ENCODE measurements around the gene LTB. TPM values are rescaled to one million over a fixed set of nuclear protein-coding genes. Genes with fewer than 3 reads are reported as not detected.
"Not testable (repeated sequence)": the region's sequence is repeated elsewhere in the genome, so short reads cannot be mapped to it uniquely, and the experiment has no call there.

Gene LTB
- total and polyA plus RNA-seq, 2 donors, result 128 to 337 TPM

- peak in 1 of 9 donors; percentile 47 for DNase-seq (ENCODE audit: low read depth in 6 of 9, low spot score in 9 of 9)
- Histone ChIP-seq H3K36me3 (ENCODE audit: control insufficient read depth in 2 of 2, insufficient read depth in 2 of 2, low read length in 1 of 2) (peaks cover 0 to 3% of the 10 kb centered on the region in 2 donors), H3K4me1 (ENCODE audit: control insufficient read depth in 2 of 2, insufficient read depth in 2 of 2, low read length in 2 of 2) (peaks cover 21 to 49% of the 10 kb centered on the region in 2 donors), H3K9me3 (ENCODE audit: control insufficient read depth in 2 of 2, insufficient read depth in 1 of 2, low read length in 1 of 2) (peaks cover 0 to 3% of the 10 kb centered on the region in 2 donors), H3K4me3 (ENCODE audit: low read length in 2 of 2) (peak within 1 kb of the TSS; percentile 45 to 71), H3K27me3 (ENCODE audit: control insufficient read depth in 2 of 2, insufficient read depth in 1 of 2, low read length in 1 of 2) (no peaks in the 10 kb centered on the region), H3K27ac (ENCODE audit: low read depth in 1 of 2, low read length in 1 of 2) (peak within 1 kb of the TSS; percentile 77 to 85)
- 45% methylated on average over 6 of the region's 6 CpGs for WGBS
Measured at GRCh38 chr6:31614684-31615578, 32.7 kb upstream of the LTB start, which contains the start of gene AIF1. TSS of gene AIF1 (plus strand) at chr6:31615234. CDS start at chr6:31615330, 96 bp downstream.

- no peak overlapping the region for H3K4me3 ChIP-seq (ENCODE audit: low read length in 2 of 2)
Measured at GRCh38 chr6:31614075-31614619, 31.9 kb upstream of the LTB start.

GRCh38 chr6:31610968-31611367 is 28.7 kb upstream of the LTB start:
- Histone ChIP-seq H3K4me3 (ENCODE audit: low read length in 2 of 2) (no peak overlapping the region), H3K27ac (ENCODE audit: low read depth in 1 of 2, low read length in 1 of 2) (no peak overlapping the region), H3K9me3 (ENCODE audit: control insufficient read depth in 2 of 2, insufficient read depth in 1 of 2, low read length in 1 of 2) (no peaks in the 10 kb centered on the region), H3K36me3 (ENCODE audit: control insufficient read depth in 2 of 2, insufficient read depth in 2 of 2, low read length in 1 of 2) (no peaks in the 10 kb centered on the region), H3K27me3 (ENCODE audit: control insufficient read depth in 2 of 2, insufficient read depth in 1 of 2, low read length in 1 of 2) (no peaks in the 10 kb centered on the region), H3K4me1 (ENCODE audit: control insufficient read depth in 2 of 2, insufficient read depth in 2 of 2, low read length in 2 of 2) (peaks cover 12 to 26% of the 10 kb centered on the region in 2 donors)
- no peak for DNase-seq (ENCODE audit: low read depth in 6 of 9, low spot score in 9 of 9)
- WGBS, result 97% methylated on average over 4 of the region's 4 CpGs

More at GRCh38 chr6:31614075-31614619, 31.9 kb upstream of the LTB start:
- H3K27ac ChIP-seq (ENCODE audit: low read depth in 1 of 2, low read length in 1 of 2), result peak overlapping the region in 1 of 2 donors; percentile 85
- WGBS, result 83% methylated on average over 8 of the region's 8 CpGs
- peaks cover 21 to 45% of the 10 kb centered on the region in 2 donors for H3K4me1 ChIP-seq (ENCODE audit: control insufficient read depth in 2 of 2, insufficient read depth in 2 of 2, low read length in 2 of 2)
- H3K27me3 ChIP-seq (ENCODE audit: control insufficient read depth in 2 of 2, insufficient read depth in 1 of 2, low read length in 1 of 2), result no peaks in the 10 kb centered on the region
- H3K36me3 ChIP-seq (ENCODE audit: control insufficient read depth in 2 of 2, insufficient read depth in 2 of 2, low read length in 1 of 2), result peaks cover 0 to 3% of the 10 kb centered on the region in 2 donors
- DNase-seq (ENCODE audit: low read depth in 6 of 9, low spot score in 9 of 9), result no peak
- H3K9me3 ChIP-seq (ENCODE audit: control insufficient read depth in 2 of 2, insufficient read depth in 1 of 2, low read length in 1 of 2), result peaks cover 0 to under 1% of the 10 kb centered on the region in 2 donors

- H3K9me3 ChIP-seq (ENCODE audit: control insufficient read depth in 2 of 2, insufficient read depth in 1 of 2, low read length in 1 of 2), result no peaks in the 10 kb centered on the region
- no peak overlapping the region for H3K27ac ChIP-seq (ENCODE audit: low read depth in 1 of 2, low read length in 1 of 2)
- H3K4me3 ChIP-seq (ENCODE audit: low read length in 2 of 2), result no peak overlapping the region
- 89% methylated on average over 8 of the region's 8 CpGs for WGBS
- no peak for DNase-seq (ENCODE audit: low read depth in 6 of 9, low spot score in 9 of 9)
- H3K36me3 ChIP-seq (ENCODE audit: control insufficient read depth in 2 of 2, insufficient read depth in 2 of 2, low read length in 1 of 2), result no peaks in the 10 kb centered on the region
- no peaks in the 10 kb centered on the region for H3K27me3 ChIP-seq (ENCODE audit: control insufficient read depth in 2 of 2, insufficient read depth in 1 of 2, low read length in 1 of 2)
- H3K4me1 ChIP-seq (ENCODE audit: control insufficient read depth in 2 of 2, insufficient read depth in 2 of 2, low read length in 2 of 2), result peaks cover 3 to 15% of the 10 kb centered on the region in 2 donors
Measured at GRCh38 chr6:31609519-31610406, 27.5 kb upstream of the LTB start.

- no peak for DNase-seq (ENCODE audit: low read depth in 6 of 9, low spot score in 9 of 9)
- H3K9me3 ChIP-seq (ENCODE audit: control insufficient read depth in 2 of 2, insufficient read depth in 1 of 2, low read length in 1 of 2), result no peaks in the 10 kb centered on the region
- no peaks in the 10 kb centered on the region for H3K36me3 ChIP-seq (ENCODE audit: control insufficient read depth in 2 of 2, insufficient read depth in 2 of 2, low read length in 1 of 2)
- WGBS, result 100% methylated on average over 1 of the region's 1 CpG
- H3K27ac ChIP-seq (ENCODE audit: low read depth in 1 of 2, low read length in 1 of 2), result no peak overlapping the region
- H3K4me3 ChIP-seq (ENCODE audit: low read length in 2 of 2), result no peak overlapping the region
- no peaks in the 10 kb centered on the region for H3K27me3 ChIP-seq (ENCODE audit: control insufficient read depth in 2 of 2, insufficient read depth in 1 of 2, low read length in 1 of 2)
- H3K4me1 ChIP-seq (ENCODE audit: control insufficient read depth in 2 of 2, insufficient read depth in 2 of 2, low read length in 2 of 2), result no peaks in the 10 kb centered on the region
Measured at GRCh38 chr6:31607317-31607716, 25.1 kb upstream of the LTB start.

- H3K36me3 ChIP-seq (ENCODE audit: control insufficient read depth in 2 of 2, insufficient read depth in 2 of 2, low read length in 1 of 2), result no peaks in the 10 kb centered on the region
- H3K27ac ChIP-seq (ENCODE audit: low read depth in 1 of 2, low read length in 1 of 2), result no peak overlapping the region
- DNase-seq (ENCODE audit: low read depth in 6 of 9, low spot score in 9 of 9), result peak in 4 of 9 donors; percentile 56 to 86 (median 77)
- H3K4me1 ChIP-seq (ENCODE audit: control insufficient read depth in 2 of 2, insufficient read depth in 2 of 2, low read length in 2 of 2), result peaks cover 21 to 43% of the 10 kb centered on the region in 2 donors
- no peaks in the 10 kb centered on the region for H3K27me3 ChIP-seq (ENCODE audit: control insufficient read depth in 2 of 2, insufficient read depth in 1 of 2, low read length in 1 of 2)
- 7% methylated on average over 2 of the region's 2 CpGs for WGBS
- H3K4me3 ChIP-seq (ENCODE audit: low read length in 2 of 2), result no peak overlapping the region
- peaks cover 0 to 10% of the 10 kb centered on the region in 2 donors for H3K9me3 ChIP-seq (ENCODE audit: control insufficient read depth in 2 of 2, insufficient read depth in 1 of 2, low read length in 1 of 2)
Measured at GRCh38 chr6:31597006-31597405, 14.8 kb upstream of the LTB start.

GRCh38 chr6:31592396-31592771 is 10.2 kb upstream of the LTB start:
- no peaks in the 10 kb centered on the region for H3K27me3 ChIP-seq (ENCODE audit: control insufficient read depth in 2 of 2, insufficient read depth in 1 of 2, low read length in 1 of 2)
- peaks cover 0 to 4% of the 10 kb centered on the region in 2 donors for H3K36me3 ChIP-seq (ENCODE audit: control insufficient read depth in 2 of 2, insufficient read depth in 2 of 2, low read length in 1 of 2)
- WGBS, result 96% methylated on average over 7 of the region's 7 CpGs
- peaks cover 26 to 59% of the 10 kb centered on the region in 2 donors for H3K4me1 ChIP-seq (ENCODE audit: control insufficient read depth in 2 of 2, insufficient read depth in 2 of 2, low read length in 2 of 2)
- H3K9me3 ChIP-seq (ENCODE audit: control insufficient read depth in 2 of 2, insufficient read depth in 1 of 2, low read length in 1 of 2), result peaks cover 0 to 10% of the 10 kb centered on the region in 2 donors
- H3K27ac ChIP-seq (ENCODE audit: low read depth in 1 of 2, low read length in 1 of 2), result peak overlapping the region; percentile 36 to 80
- no peak for DNase-seq (ENCODE audit: low read depth in 6 of 9, low spot score in 9 of 9)
- H3K4me3 ChIP-seq (ENCODE audit: low read length in 2 of 2), result no peak overlapping the region

- 89% methylated on average over 5 of the region's 5 CpGs for whole genome bisulfite sequencing
- not testable (repeated sequence) for H3K27me3 ChIP-seq (ENCODE audit: control insufficient read depth in 2 of 2, insufficient read depth in 1 of 2, low read length in 1 of 2); H3K36me3 ChIP-seq (ENCODE audit: control insufficient read depth in 2 of 2, insufficient read depth in 2 of 2, low read length in 1 of 2); H3K27ac ChIP-seq (ENCODE audit: low read depth in 1 of 2, low read length in 1 of 2); DNase-seq (ENCODE audit: low read depth in 6 of 9, low spot score in 9 of 9); H3K4me3 ChIP-seq (ENCODE audit: low read length in 2 of 2)
- H3K9me3 ChIP-seq (ENCODE audit: control insufficient read depth in 2 of 2, insufficient read depth in 1 of 2, low read length in 1 of 2), result peaks cover 0 to 13% of the 10 kb centered on the region in 2 donors
- peaks cover 40 to 63% of the 10 kb centered on the region in 2 donors for H3K4me1 ChIP-seq (ENCODE audit: control insufficient read depth in 2 of 2, insufficient read depth in 2 of 2, low read length in 2 of 2)
Measured at GRCh38 chr6:31590691-31591090, 8.5 kb upstream of the LTB start.
